Adrenal gland (tissue), 12 donors: ENCODE measurements around the gene KCNMA1. TPM values are rescaled to one million over a fixed set of nuclear protein-coding genes. Genes with fewer than 3 reads are reported as not detected.

Experiments used
- DNase-seq, 7 donors: peaks; one replicate each; pipeline ENCODE4 v3.0.0-alpha.2; 2019 to 2020
- H3K27ac ChIP-seq, 5 donors: fragments of 200-600 bp; sonication (generic) in 4 of 5; 1 replicate in 3 of 5; 2 replicates in 2 of 5; pipeline versions ENCODE4 v1.5.1 to v1.8.0; 2016 to 2020; ENCODE audit warnings: mild to moderate bottlenecking in 1 of 5
- H3K27me3 ChIP-seq: fragments of 200-600 bp; 2 replicates; pipeline ENCODE4 v1.8.0; 2021
- H3K36me3 ChIP-seq, 2 donors: fragments of 200-600 bp; replicated peaks in 1 of 2; 1 replicate in 1 of 2; 2 replicates in 1 of 2; pipeline versions ENCODE4 v1.5.1 to v1.8.0; 2018 to 2022
- H3K4me1 ChIP-seq, 2 donors: fragments of 200-600 bp; replicated peaks in 1 of 2; 1 replicate in 1 of 2; 2 replicates in 1 of 2; pipeline versions ENCODE4 v1.5.1 to v1.8.0; 2018 to 2021
- H3K4me3 ChIP-seq, 4 donors: fragments of 200-600 bp; sonication (generic) in 3 of 4; one replicate each; pipeline ENCODE4 v1.5.1; 2016 to 2018
- H3K9me3 ChIP-seq, 3 donors: fragments of 200-600 bp; sonication (generic) in 1 of 3; replicated peaks in 1 of 3; 1 replicate in 2 of 3; 2 replicates in 1 of 3; pipeline versions ENCODE4 v1.5.1 to v1.8.0; 2016 to 2021
- POLR2A ChIP-seq, 2 donors: fragments of 450-650 bp; IDR thresholded peaks; one replicate each; pipeline ENCODE4 v1.6.1; 2017; ENCODE audit warnings: antibody characterized with exemption in 2 of 2, mild to moderate bottlenecking in 2 of 2, moderate library complexity in 1 of 2
- WGBS, 4 donors: extraction: QIAGEN DNeasy Blood & Tissue Kit in 2 of 4; methylation state at CpG; one replicate each; pipeline versions ENCODE4 v1.1.5 to v1.1.7; 2013 to 2017; 5-methylcytosine and 5-hydroxymethylcytosine counted together
- intact Hi-C, 2 donors: fragments of 100-400 bp; cut with DNase I; formaldehyde crosslinking; loops; one replicate each; pipeline versions ENCODE4 v1.14.1 to v1.15.0; 2022 to 2023
- polyA plus RNA-seq, 3 donors: library from polyadenylated mRNA; stranded (reverse); fragments of 200-250 nt in 2 of 3; fragments of 350-450 nt in 1 of 3; fragmentation: Illumina TruSeq in 1 of 3; extraction: RNeasy Lipid Tissue Mini Kit (QIAGEN cat#74804) in 1 of 3; gene quantifications; one replicate each; pipeline ENCODE4 v1.2.3, GENCODE V29; 2013 to 2014
- total RNA-seq, 9 donors: library from RNA; depleted of rRNA in 4 of 9; stranded (reverse); fragments of >200 nt in 4 of 9; fragments of 120-200 nt in 1 of 9; fragmentation: NEBNext Ultra II Directional in 1 of 9; extraction: Animal tissue kit (Norgen Biotek cat#: 25700) in 1 of 9; gene quantifications; one replicate each; pipeline versions ENCODE4 v1.1.0 to v1.2.4, GENCODE V29; 2013 to 2023
- TF ChIP-seq, protein P1 (sequence below), 6 experiments: fragments of 450-650 bp in 4 of 6; fragments of 200-600 bp in 2 of 6; sonication (generic) in 1 of 6; IDR thresholded peaks; 1 replicate in 5 of 6; 2 replicates in 1 of 6; pipeline versions ENCODE4 v1.5.1 to v1.8.0; 2016 to 2021; ENCODE audit warnings: antibody characterized with exemption in 6 of 6, mild to moderate bottlenecking in 2 of 6, moderate library complexity in 1 of 6
- donor health status: healthy with polysubstance abuse.
- donor health status: Bipolar disorder and iron deficiency.
- donor health status: DM: yes; HTN: yes; CAD: no.
- donor health status: DM: no; HTN: no; CAD: no.
- donor health status: DM: no; HTN: no; CAD: no.
- donor health status: DM: yes; HTN: yes; CAD: no.

The KCNMA1 gene
- total and polyA plus RNA-seq, 12 donors, result 6.4 to 37.7 (median 13.4) TPM

DNA sequence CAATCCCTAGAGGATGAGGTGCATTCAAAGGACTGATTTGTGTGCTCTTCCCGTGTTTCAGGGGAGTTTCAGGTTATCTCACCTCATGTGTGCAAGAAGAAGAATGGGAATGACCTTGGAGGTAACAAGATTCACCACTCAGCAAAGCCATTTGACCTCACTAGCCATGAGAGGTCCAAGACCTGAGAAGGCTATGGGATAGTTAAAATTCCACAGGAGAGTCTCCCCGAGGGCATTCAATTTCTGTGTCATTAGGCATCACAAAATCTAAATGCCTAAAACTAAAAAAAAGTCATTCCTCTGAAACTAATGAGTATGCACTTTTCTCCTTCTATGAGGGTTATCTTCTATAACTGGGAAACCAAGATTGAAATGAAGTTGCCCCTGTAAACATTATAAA is 433.4 kb downstream of the KCNMA1 start:
- DNase-seq, result no peak
- Histone ChIP-seq H3K27ac (no peak overlapping the region), H3K9me3 (no peaks in the 10 kb centered on the region), H3K4me3 (no peak overlapping the region), H3K27me3 (no peaks in the 10 kb centered on the region), H3K36me3 (no peaks in the 10 kb centered on the region), H3K4me1 (no peaks in the 10 kb centered on the region)
- 70 to 76% (median 74%) methylated on average over 2 of the region's 2 CpGs for whole genome bisulfite sequencing, 4 donors
- intact Hi-C loops, result no loop called here
- TF ChIP-seq POLR2A (IDR thresholded peaks at IDR 0.05), result no peak
- TF ChIP-seq, protein P1, sequence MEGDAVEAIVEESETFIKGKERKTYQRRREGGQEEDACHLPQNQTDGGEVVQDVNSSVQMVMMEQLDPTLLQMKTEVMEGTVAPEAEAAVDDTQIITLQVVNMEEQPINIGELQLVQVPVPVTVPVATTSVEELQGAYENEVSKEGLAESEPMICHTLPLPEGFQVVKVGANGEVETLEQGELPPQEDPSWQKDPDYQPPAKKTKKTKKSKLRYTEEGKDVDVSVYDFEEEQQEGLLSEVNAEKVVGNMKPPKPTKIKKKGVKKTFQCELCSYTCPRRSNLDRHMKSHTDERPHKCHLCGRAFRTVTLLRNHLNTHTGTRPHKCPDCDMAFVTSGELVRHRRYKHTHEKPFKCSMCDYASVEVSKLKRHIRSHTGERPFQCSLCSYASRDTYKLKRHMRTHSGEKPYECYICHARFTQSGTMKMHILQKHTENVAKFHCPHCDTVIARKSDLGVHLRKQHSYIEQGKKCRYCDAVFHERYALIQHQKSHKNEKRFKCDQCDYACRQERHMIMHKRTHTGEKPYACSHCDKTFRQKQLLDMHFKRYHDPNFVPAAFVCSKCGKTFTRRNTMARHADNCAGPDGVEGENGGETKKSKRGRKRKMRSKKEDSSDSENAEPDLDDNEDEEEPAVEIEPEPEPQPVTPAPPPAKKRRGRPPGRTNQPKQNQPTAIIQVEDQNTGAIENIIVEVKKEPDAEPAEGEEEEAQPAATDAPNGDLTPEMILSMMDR (IDR thresholded peaks at IDR 0.05), result no peak

DNA sequence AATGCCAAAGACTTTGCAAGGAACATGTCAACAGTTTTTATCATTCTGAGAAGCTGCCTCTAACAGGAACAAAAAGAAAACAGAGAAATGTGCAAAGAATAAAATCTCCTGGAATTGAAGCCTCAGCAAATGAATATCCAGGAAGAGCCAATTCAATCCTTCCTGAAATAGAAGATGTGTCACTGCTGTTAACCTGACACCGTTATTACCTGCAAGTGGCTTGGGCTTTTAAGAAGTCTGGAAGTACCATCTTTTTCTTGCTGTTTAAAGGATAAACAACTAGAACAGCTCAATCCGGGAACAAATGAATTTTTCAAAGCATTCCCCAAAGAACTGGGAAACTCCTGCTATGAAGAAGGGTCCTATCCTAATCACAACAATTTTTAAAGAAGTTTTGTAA is 434.8 kb downstream of the KCNMA1 start:
- Histone ChIP-seq H3K27ac (no peak overlapping the region), H3K27me3 (no peaks in the 10 kb centered on the region), H3K36me3 (no peaks in the 10 kb centered on the region), H3K4me1 (no peaks in the 10 kb centered on the region), H3K9me3 (no peaks in the 10 kb centered on the region), H3K4me3 (no peak overlapping the region)
- WGBS, 4 donors, result 38 to 80% (median 69%) methylated on average over 2 of the region's 2 CpGs
- no peak for TF ChIP-seq POLR2A (IDR thresholded peaks at IDR 0.05)
- TF ChIP-seq, protein P1 (IDR thresholded peaks at IDR 0.05), result no peak
- DNase-seq, result no peak
- intact Hi-C loops, result no loop called here

DNA sequence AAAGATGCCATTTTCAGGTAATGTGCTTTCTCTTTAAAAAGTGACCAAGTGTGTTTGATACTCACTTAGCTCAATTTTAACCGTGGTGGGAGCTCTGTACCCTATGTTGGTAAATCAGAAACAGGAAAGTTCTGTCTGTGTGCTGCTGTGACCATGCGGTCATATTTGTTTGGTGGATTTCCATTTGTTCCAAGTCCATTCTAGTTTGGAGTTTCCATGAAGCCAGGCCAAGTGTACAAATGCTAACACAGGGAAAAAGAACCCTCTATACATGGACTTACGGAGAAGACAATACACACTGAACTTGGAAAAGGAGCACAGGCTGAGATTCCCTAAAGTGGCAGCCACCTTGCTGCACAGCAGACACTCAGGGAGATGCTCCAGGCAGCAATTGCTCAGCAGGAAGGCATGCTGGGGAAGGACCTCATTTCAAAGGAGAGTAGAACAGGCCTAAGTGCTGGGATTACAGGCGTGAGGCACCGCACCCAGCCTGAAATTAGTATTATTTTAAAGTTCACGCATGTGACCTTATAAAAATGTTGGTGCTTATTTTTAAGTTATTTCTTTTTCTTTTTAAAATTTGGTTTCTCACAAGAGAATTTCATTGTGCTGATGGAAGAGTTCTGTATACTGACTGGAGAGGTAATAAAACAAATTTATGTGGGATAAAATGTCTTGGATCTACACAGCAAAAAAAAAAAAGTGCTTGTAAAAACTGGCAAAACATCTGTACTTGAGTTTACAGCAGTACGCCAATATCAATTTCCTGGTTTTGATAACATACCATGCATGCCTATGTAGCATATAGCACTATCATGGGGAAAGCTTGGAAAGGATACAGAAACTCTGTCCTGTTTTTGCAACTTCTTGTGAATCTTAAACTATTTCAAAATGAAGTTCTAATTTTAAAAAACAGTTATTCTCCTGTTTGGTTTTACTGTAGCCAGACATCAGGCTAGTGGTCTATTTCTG is 436.2 kb downstream of the KCNMA1 start:
- no peaks in the 10 kb centered on the region for H3K27me3 ChIP-seq
- no peaks in the 10 kb centered on the region for H3K9me3 ChIP-seq
- 77 to 86% (median 82%) methylated on average over 7 of the region's 7 CpGs for WGBS, 4 donors
- intact Hi-C loops, result no loop called here
- H3K36me3 ChIP-seq, result no peaks in the 10 kb centered on the region
- no peak overlapping the region for H3K4me3 ChIP-seq
- H3K27ac ChIP-seq, result no peak overlapping the region
- no peak for DNase-seq
- H3K4me1 ChIP-seq, result no peaks in the 10 kb centered on the region
- TF ChIP-seq, protein P1 (IDR thresholded peaks at IDR 0.05), result no peak
- no peak for TF ChIP-seq POLR2A (IDR thresholded peaks at IDR 0.05)

DNA sequence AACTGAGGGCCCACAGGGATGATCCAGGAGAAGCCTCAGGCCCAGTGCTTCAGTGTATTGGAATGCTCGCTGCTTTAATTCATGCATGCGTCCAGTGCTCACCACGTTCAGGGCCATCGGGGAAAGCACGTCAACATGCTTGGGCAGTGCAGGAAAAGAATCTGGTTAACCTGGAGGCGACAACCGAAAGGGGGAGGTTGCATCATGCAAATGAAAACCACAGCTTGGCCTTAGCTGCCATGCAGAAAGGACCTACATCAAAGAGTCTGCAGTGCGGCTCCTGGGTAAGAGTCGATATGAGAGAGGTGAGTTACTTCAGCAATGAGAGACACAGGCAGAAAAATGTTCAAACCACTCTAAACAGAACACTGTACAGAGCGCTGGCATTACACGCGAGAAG is 440.1 kb downstream of the KCNMA1 start:
- Histone ChIP-seq H3K27me3 (no peaks in the 10 kb centered on the region), H3K27ac (no peak overlapping the region), H3K4me1 (no peaks in the 10 kb centered on the region), H3K9me3 (no peaks in the 10 kb centered on the region), H3K4me3 (no peak overlapping the region), H3K36me3 (no peaks in the 10 kb centered on the region)
- 87 to 94% (median 89%) methylated on average over 12 of the region's 12 CpGs for WGBS, 4 donors
- intact Hi-C loops, result no loop called here
- TF ChIP-seq, protein P1 (IDR thresholded peaks at IDR 0.05), result no peak
- DNase-seq, result no peak
